C4-2B (cell line): ENCODE results near the gene MSGN1.

ENCODE experiments used
- ZFX ChIP-seq: fragments of 450-650 bp; IDR thresholded peaks from 2 replicates; pipeline ENCODE4 v1.6.1; 2017
- TF ChIP-seq, protein P1 (sequence below): fragments of 450-650 bp; conservative IDR thresholded peaks from 2 replicates; pipeline ENCODE4 v1.5.1; 2017; ENCODE audit warnings: mild to moderate bottlenecking

DNA sequence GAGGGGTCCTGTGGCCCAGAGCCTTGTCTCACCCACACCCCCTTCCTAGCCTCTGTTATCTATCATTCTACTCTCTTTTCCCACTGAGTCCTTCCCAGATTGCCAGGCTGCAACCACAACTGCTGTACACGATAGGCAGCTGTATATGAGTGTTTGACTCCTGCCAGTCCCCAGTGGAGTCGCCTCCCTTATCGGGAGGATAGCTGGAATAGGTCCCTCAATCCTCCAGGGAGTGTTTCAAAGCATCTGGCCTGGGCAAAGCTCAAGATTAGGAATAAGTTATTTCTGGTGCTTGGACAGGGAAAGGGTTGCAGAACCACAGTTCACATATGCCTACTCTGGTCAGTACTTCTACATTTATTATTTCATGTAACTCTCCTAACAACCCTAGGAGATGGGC, 4.8 kb downstream of the MSGN1 start:
- TF ChIP-seq, protein P1, sequence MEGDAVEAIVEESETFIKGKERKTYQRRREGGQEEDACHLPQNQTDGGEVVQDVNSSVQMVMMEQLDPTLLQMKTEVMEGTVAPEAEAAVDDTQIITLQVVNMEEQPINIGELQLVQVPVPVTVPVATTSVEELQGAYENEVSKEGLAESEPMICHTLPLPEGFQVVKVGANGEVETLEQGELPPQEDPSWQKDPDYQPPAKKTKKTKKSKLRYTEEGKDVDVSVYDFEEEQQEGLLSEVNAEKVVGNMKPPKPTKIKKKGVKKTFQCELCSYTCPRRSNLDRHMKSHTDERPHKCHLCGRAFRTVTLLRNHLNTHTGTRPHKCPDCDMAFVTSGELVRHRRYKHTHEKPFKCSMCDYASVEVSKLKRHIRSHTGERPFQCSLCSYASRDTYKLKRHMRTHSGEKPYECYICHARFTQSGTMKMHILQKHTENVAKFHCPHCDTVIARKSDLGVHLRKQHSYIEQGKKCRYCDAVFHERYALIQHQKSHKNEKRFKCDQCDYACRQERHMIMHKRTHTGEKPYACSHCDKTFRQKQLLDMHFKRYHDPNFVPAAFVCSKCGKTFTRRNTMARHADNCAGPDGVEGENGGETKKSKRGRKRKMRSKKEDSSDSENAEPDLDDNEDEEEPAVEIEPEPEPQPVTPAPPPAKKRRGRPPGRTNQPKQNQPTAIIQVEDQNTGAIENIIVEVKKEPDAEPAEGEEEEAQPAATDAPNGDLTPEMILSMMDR, result no peak
- no peak for TF ChIP-seq ZFX
